Mesothelial cell of epicardium (in vitro differentiated cells): ENCODE data around the gene PAX4. TPM values are rescaled to one million over a fixed set of nuclear protein-coding genes. Genes with fewer than 3 reads are reported as not detected.

Source experiments
- DNase-seq, 2 experiments: peaks; one replicate each; pipeline ENCODE4 v3.0.0; 2021; ENCODE audit warnings: low spot score in 2 of 2; ENCODE audit not compliant: unreplicated experiment in 2 of 2
- H3K27ac Mint-ChIP-seq: 2 replicates; pipeline ENCODE4 v1.8.0; 2021; ENCODE audit warnings: mixed read lengths
- H3K27me3 Mint-ChIP-seq: 2 replicates; pipeline ENCODE4 v1.8.0; 2021; ENCODE audit warnings: low read depth, mixed read lengths
- H3K36me3 Mint-ChIP-seq: 2 replicates; pipeline ENCODE4 v1.8.0; 2021; ENCODE audit warnings: mixed read lengths
- H3K4me1 Mint-ChIP-seq: 2 replicates; pipeline ENCODE4 v1.8.0; 2021; ENCODE audit warnings: mixed read lengths
- H3K4me3 Mint-ChIP-seq: 2 replicates; pipeline ENCODE4 v1.8.0; 2021; ENCODE audit warnings: mild to moderate bottlenecking, moderate library complexity, mixed read lengths
- H3K9me3 Mint-ChIP-seq: 2 replicates; pipeline ENCODE4 v1.8.0; 2021; ENCODE audit warnings: mixed read lengths
- total RNA-seq: library from RNA; stranded (reverse); gene quantifications from 3 replicates; pipeline ENCODE4 v1.2.1, GENCODE V29; 2021
- TF ChIP-seq, protein P1 (sequence below): fragments of 200-600 bp; sonication (generic); IDR thresholded peaks from one replicate; pipeline ENCODE4 v1.5.0; 2021; ENCODE audit warnings: antibody characterized with exemption; ENCODE audit not compliant: unreplicated experiment

Gene PAX4
- total RNA-seq, 1 donor from 2014 or later = not detected

DNA sequence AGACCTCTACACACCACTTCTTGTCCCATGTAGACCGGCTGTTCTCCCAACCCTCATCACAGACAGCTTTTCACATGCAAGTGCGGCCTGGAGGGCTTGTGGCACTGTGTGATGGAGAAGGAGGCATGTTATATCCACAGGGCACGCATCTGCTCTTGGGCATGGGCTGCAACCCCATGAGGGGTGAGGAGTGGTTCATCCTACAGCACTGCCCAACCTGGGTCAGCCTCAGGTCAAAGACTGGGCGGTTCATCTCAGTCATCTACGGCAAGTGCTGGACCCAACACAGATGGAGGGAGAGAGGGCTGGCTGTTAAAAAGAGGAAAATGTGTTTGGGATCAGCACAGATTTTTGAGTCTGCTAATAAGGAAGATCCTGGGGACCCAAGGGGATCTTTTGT is 22.2 kb downstream of the PAX4 start:
- H3K4me1 Mint-ChIP-seq = no peaks in the 10 kb centered on the region
- no peak overlapping the region for H3K27ac Mint-ChIP-seq
- no peak for DNase-seq
- TF ChIP-seq, protein P1, sequence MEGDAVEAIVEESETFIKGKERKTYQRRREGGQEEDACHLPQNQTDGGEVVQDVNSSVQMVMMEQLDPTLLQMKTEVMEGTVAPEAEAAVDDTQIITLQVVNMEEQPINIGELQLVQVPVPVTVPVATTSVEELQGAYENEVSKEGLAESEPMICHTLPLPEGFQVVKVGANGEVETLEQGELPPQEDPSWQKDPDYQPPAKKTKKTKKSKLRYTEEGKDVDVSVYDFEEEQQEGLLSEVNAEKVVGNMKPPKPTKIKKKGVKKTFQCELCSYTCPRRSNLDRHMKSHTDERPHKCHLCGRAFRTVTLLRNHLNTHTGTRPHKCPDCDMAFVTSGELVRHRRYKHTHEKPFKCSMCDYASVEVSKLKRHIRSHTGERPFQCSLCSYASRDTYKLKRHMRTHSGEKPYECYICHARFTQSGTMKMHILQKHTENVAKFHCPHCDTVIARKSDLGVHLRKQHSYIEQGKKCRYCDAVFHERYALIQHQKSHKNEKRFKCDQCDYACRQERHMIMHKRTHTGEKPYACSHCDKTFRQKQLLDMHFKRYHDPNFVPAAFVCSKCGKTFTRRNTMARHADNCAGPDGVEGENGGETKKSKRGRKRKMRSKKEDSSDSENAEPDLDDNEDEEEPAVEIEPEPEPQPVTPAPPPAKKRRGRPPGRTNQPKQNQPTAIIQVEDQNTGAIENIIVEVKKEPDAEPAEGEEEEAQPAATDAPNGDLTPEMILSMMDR = no peak
- peaks cover 24% of the 10 kb centered on the region for H3K27me3 Mint-ChIP-seq
- H3K9me3 Mint-ChIP-seq = no peaks in the 10 kb centered on the region
- H3K36me3 Mint-ChIP-seq = peaks cover 11% of the 10 kb centered on the region
- H3K4me3 Mint-ChIP-seq = no peak overlapping the region

DNA sequence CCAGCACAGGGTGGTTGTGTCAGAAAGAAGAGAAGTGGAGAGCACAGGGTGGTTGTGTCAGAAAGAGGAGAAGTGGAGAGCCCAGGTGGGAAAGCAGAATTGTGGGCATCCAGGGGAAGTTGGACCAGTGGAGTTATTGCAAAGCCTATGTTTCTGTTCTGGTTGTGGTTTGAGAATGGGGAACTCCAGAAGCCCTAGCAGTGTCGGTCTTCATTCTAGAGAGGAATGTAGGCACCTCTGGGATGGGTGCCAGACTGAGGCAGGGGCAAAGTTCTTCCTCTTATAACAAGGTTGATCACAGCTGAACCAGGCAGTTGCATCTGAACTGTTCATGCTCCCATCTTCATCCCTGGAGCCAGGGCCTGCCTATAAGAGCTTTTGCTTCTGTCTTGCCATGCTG is 23.5 kb downstream of the PAX4 start:
- DNase-seq = no peak
- Mint-ChIP-seq H3K27ac (no peak overlapping the region), H3K4me1 (peaks cover 6% of the 10 kb centered on the region), H3K36me3 (peaks cover 19% of the 10 kb centered on the region), H3K27me3 (peaks cover 16% of the 10 kb centered on the region), H3K9me3 (no peaks in the 10 kb centered on the region), H3K4me3 (no peak overlapping the region)
- TF ChIP-seq, protein P1 = no peak

DNA sequence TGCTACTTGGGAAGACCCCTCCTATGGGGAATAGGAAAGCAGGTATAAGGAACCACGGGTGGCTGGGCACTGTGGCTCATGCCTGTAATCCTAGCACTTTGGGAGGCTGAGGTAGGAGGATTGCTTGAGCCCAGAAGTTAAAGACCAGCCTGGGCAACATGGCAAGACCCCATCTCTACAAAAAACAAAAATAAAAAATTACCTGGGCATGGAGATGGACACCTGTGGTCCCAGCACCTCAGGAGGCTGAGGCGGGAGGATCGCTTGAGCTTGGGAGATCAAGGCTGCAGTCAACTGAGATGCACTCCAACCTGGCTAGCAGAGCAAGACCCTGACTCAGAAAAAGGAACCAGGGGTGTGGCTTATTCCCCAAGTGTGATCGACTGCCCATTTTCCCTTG is 25.4 kb downstream of the PAX4 start:
- H3K36me3 Mint-ChIP-seq = peaks cover 19% of the 10 kb centered on the region
- peaks cover 10% of the 10 kb centered on the region for H3K4me1 Mint-ChIP-seq
- no peak overlapping the region for H3K27ac Mint-ChIP-seq
- no peak for DNase-seq
- H3K9me3 Mint-ChIP-seq = no peaks in the 10 kb centered on the region
- H3K4me3 Mint-ChIP-seq = no peak overlapping the region
- H3K27me3 Mint-ChIP-seq = peaks cover 10% of the 10 kb centered on the region
- TF ChIP-seq, protein P1 = no peak

DNA sequence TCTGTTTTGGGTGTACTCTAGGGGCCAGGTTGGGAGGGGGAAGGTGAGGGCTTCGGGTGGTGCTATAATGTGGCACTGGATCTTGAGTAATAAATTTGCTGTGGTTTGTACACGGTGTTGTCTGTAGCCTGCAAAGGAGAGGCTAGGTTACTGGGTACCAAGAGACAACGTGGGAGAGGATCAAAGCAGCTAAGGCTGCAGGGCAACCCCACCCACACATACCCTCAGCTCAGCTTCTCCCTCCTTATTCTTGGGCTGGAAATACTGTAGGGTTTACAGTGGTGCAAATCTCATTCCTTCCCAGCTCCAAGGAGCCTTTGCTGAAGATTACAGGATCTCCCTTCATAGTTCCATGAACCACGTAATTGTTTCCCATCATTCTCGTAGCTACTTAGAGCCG is 26.4 kb downstream of the PAX4 start:
- H3K4me1 Mint-ChIP-seq = peaks cover 16% of the 10 kb centered on the region

DNA sequence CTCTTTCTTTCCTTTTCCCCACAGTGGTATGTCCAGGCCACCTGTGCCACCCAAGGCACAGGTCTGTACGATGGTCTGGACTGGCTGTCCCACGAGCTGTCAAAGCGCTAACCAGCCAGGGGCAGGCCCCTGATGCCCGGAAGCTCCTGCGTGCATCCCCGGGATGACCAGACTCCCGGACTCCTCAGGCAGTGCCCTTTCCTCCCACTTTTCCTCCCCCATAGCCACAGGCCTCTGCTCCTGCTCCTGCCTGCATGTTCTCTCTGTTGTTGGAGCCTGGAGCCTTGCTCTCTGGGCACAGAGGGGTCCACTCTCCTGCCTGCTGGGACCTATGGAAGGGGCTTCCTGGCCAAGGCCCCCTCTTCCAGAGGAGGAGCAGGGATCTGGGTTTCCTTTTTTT is 26.8 kb downstream of the PAX4 start:
- DNase-seq = no peak
- Mint-ChIP-seq H3K27ac (no peak overlapping the region), H3K4me1 (peaks cover 16% of the 10 kb centered on the region), H3K9me3 (no peaks in the 10 kb centered on the region), H3K27me3 (peaks cover 6% of the 10 kb centered on the region), H3K36me3 (peaks cover 19% of the 10 kb centered on the region), H3K4me3 (no peak overlapping the region)
- TF ChIP-seq, protein P1 = no peak

More for the DNA sequence above, 26.4 kb downstream of the PAX4 start:
- Mint-ChIP-seq H3K9me3 (no peaks in the 10 kb centered on the region), H3K27ac (no peak overlapping the region), H3K36me3 (peaks cover 19% of the 10 kb centered on the region), H3K4me3 (no peak overlapping the region), H3K27me3 (peaks cover 6% of the 10 kb centered on the region)
- DNase-seq = peak in 1 of 2 experiments; percentile 19
- TF ChIP-seq, protein P1 = no peak

DNA sequence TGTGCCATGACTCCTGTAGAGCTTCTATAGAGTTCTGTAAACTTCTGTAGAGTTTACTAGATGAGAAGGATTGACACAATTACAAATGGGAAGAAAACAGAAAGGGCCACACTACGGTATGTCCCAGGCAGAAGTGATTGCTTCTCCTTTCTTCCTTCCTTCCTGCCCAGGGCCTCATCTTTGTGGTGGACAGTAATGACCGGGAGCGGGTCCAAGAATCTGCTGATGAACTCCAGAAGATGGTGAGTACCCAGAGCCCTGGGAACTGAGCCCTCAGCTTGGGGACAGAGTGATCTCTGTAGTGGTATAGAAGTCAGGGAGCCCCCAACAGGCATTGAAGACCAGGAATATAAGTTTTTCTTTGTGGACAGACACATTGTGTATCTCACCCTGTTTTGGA is 28.0 kb downstream of the PAX4 start:
- Mint-ChIP-seq H3K36me3 (peaks cover 19% of the 10 kb centered on the region), H3K27me3 (peaks cover 2% of the 10 kb centered on the region), H3K4me1 (peaks cover 22% of the 10 kb centered on the region), H3K9me3 (no peaks in the 10 kb centered on the region), H3K4me3 (peak overlapping the region; percentile 99), H3K27ac (no peak overlapping the region)
- no peak for DNase-seq
- TF ChIP-seq, protein P1 = no peak
